Smooth muscle cell (in vitro differentiated cells): ENCODE data around the gene UBR1. TPM values are rescaled to one million over a fixed set of nuclear protein-coding genes. Genes with fewer than 3 reads are reported as not detected.

Experiments used
- DNase-seq: peaks from one replicate; lab custom pipeline; 2025; ENCODE audit not compliant: unreplicated experiment; lab: John Stamatoyannopoulos, UW
- H2AFZ ChIP-seq: fragments of 200-600 bp; sonication (generic); 2 replicates; pipeline ENCODE4 v1.6.0; 2016; ENCODE audit warnings: antibody characterized with exemption, low read depth, mild to moderate bottlenecking
- H3F3A ChIP-seq: fragments of 200-600 bp; sonication (generic); 2 replicates; pipeline ENCODE4 v1.6.0; 2017; ENCODE audit warnings: antibody characterized with exemption, low read depth
- H3K27ac ChIP-seq: fragments of 200-600 bp; sonication (generic); 2 replicates; pipeline ENCODE4 v1.5.1; 2016; ENCODE audit warnings: low read depth, mild to moderate bottlenecking
- H3K27me3 ChIP-seq: fragments of 200-600 bp; sonication (generic); 2 replicates; pipeline ENCODE4 v1.6.1; 2016; ENCODE audit warnings: low read depth, mild to moderate bottlenecking
- H3K36me3 ChIP-seq: fragments of 200-600 bp; sonication (generic); 2 replicates; pipeline ENCODE4 v1.5.1; 2016; ENCODE audit warnings: low read depth
- H3K4me1 ChIP-seq: fragments of 200-600 bp; sonication (generic); 2 replicates; pipeline ENCODE4 v1.5.1; 2016; ENCODE audit warnings: low read depth
- H3K4me2 ChIP-seq: fragments of 200-600 bp; sonication (generic); 2 replicates; pipeline ENCODE4 v1.6.0; 2016; ENCODE audit warnings: mild to moderate bottlenecking
- H3K4me3 ChIP-seq: fragments of 200-600 bp; sonication (generic); 2 replicates; pipeline ENCODE4 v1.5.1; 2016; ENCODE audit warnings: mild to moderate bottlenecking
- H3K79me2 ChIP-seq: fragments of 200-600 bp; sonication (generic); 2 replicates; pipeline ENCODE4 v1.6.0; 2016; ENCODE audit warnings: low read depth, mild to moderate bottlenecking
- H3K9ac ChIP-seq: fragments of 200-600 bp; sonication (generic); 2 replicates; pipeline ENCODE4 v1.6.0; 2016; ENCODE audit warnings: low read depth
- H3K9me3 ChIP-seq: fragments of 200-600 bp; sonication (generic); replicated peaks from 2 replicates; pipeline ENCODE4 v1.5.1; 2016; ENCODE audit warnings: low read depth
- H4K20me1 ChIP-seq: fragments of 200-600 bp; sonication (generic); 2 replicates; pipeline ENCODE4 v1.6.0; 2016; ENCODE audit warnings: low read depth
- WGBS: methylation state at CpG from one replicate; pipeline ENCODE4 v1.1.7; 2016; ENCODE audit warnings: low lambda C conversion rate; 5-methylcytosine and 5-hydroxymethylcytosine counted together
- polyA plus RNA-seq: library from polyadenylated mRNA; unstranded; fragments of >200 nt; fragmentation: Nextera tagmentation; extraction: Ambion mirVana; gene quantifications from 2 replicates; pipeline ENCODE4 v1.2.1, GENCODE V29; 2016
- total RNA-seq: library from RNA; depleted of rRNA; stranded (reverse); fragments of >200 nt; gene quantifications from 2 replicates; pipeline ENCODE4 v1.2.3, GENCODE V29; 2014
- TF ChIP-seq, protein P1 (sequence below): fragments of 200-600 bp; sonication (generic); IDR thresholded peaks from 2 replicates; pipeline ENCODE4 v1.5.1; 2017; ENCODE audit warnings: borderline replicate concordance, mild to moderate bottlenecking, antibody characterized with exemption; ENCODE audit not compliant: insufficient read depth, poor library complexity, severe bottlenecking

Gene UBR1
- total and polyA plus RNA-seq, 2 experiments from 2014 or later = 8.7 to 24.0 TPM

DNA sequence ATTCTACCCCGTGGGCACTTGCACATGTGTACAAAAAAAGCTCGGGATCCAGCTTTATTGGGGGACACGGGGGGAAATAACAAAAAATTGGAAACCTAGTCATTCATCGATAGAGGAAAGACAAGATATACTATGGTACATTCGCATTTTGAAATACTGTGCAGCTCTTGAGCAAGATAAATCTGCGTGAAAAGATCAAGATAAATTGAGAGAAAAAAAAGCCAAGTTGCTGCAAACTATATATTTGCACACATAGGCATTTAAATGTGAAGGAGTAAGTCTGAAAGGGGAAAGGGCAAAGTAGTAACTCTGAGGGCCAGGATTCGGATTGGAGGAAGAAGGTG is 620 bp upstream of the UBR1 start:
- H3K9ac ChIP-seq = peak overlapping the region; percentile 59
- DNase-seq = no peak
- peak overlapping the region; percentile 85 for H3K4me3 ChIP-seq
- WGBS = 52% methylated on average over 7 of the region's 7 CpGs
- no peaks in the 10 kb centered on the region for H3K36me3 ChIP-seq
- no peaks in the 10 kb centered on the region for H3F3A ChIP-seq
- TF ChIP-seq, protein P1, sequence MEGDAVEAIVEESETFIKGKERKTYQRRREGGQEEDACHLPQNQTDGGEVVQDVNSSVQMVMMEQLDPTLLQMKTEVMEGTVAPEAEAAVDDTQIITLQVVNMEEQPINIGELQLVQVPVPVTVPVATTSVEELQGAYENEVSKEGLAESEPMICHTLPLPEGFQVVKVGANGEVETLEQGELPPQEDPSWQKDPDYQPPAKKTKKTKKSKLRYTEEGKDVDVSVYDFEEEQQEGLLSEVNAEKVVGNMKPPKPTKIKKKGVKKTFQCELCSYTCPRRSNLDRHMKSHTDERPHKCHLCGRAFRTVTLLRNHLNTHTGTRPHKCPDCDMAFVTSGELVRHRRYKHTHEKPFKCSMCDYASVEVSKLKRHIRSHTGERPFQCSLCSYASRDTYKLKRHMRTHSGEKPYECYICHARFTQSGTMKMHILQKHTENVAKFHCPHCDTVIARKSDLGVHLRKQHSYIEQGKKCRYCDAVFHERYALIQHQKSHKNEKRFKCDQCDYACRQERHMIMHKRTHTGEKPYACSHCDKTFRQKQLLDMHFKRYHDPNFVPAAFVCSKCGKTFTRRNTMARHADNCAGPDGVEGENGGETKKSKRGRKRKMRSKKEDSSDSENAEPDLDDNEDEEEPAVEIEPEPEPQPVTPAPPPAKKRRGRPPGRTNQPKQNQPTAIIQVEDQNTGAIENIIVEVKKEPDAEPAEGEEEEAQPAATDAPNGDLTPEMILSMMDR = no peak
- H3K4me2 ChIP-seq = peak overlapping the region; percentile 92
- no peaks in the 10 kb centered on the region for H3K27me3 ChIP-seq
- peaks cover 38% of the 10 kb centered on the region for H3K79me2 ChIP-seq
- peak overlapping the region; percentile 86 for H2AFZ ChIP-seq
- peak overlapping the region; percentile 67 for H3K27ac ChIP-seq
- H3K9me3 ChIP-seq = no peaks in the 10 kb centered on the region
- peaks cover 22% of the 10 kb centered on the region for H4K20me1 ChIP-seq
- peaks cover 10% of the 10 kb centered on the region for H3K4me1 ChIP-seq

DNA sequence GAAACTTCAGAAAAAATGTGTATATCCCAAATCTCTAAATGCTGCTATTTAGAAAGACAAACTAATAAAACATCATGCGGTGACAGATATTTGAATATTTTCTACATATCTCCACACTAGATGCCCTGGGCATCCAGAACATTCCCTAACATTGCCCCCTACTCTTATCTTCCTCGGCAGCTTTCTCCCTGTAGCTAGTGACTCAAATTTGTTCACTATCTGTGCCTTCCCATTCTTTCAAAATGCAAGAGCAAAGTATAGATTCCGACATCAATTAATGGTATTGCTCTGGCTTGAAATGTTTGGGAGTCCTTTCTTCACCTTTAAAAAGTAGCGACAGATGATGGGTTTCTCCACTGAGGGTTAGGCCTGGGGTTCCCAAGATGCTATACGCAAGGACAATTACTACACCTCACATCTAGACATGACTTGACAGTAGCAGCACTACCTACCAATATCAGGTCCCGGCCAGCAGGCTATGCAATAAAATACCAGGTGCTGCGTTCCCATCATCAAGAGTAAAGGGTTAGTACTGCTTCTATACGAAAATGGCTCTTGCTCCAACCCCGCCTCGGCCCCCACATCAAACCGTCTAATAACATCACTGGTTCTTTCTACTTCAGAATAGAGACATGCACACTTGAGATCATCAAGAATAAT is 631 bp downstream of the UBR1 start:
- Histone ChIP-seq H4K20me1 (peaks cover 35% of the 10 kb centered on the region), H3K4me2 (peak overlapping the region; percentile 92), H3K4me1 (peaks cover 10% of the 10 kb centered on the region), H3K79me2 (peaks cover 38% of the 10 kb centered on the region), H3K27me3 (no peaks in the 10 kb centered on the region), H3K36me3 (no peaks in the 10 kb centered on the region), H3F3A (peaks cover 4% of the 10 kb centered on the region), H3K4me3 (peak overlapping the region; percentile 85), H3K27ac (peak overlapping the region; percentile 67), H3K9me3 (no peaks in the 10 kb centered on the region), H2AFZ (peak overlapping the region; percentile 86), H3K9ac (peak overlapping the region; percentile 59)
- DNase-seq = no peak
- TF ChIP-seq, protein P1 = no peak
- 15% methylated on average over 11 of the region's 11 CpGs for WGBS

DNA sequence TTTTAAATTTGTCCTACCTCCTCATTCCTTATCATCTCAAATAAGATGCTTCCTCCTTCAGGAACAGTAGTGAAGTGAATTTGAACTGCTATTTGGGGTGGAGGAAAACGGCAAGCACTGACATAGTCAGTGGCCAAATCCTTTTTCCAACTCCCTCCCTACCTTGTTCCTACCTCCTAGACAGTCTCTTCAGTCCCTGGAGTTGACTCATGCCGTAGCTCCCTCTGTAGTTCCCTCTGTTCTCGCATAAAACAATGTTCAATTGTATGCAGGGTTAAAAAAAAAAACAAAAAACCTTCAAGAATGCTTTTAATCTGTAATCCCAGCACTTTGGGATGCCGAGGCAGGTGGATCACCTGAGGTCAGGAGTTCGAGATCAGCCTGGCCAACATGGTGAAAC is 1.4 kb downstream of the UBR1 start:
- Histone ChIP-seq H3K79me2 (peaks cover 40% of the 10 kb centered on the region), H3K4me2 (peak overlapping the region; percentile 92), H4K20me1 (peaks cover 43% of the 10 kb centered on the region), H2AFZ (no peak overlapping the region), H3K36me3 (no peaks in the 10 kb centered on the region), H3K4me1 (peaks cover 10% of the 10 kb centered on the region), H3K27ac (peak overlapping the region; percentile 54), H3F3A (peaks cover 4% of the 10 kb centered on the region), H3K27me3 (no peaks in the 10 kb centered on the region), H3K4me3 (peak overlapping the region; percentile 85), H3K9me3 (no peaks in the 10 kb centered on the region), H3K9ac (no peak overlapping the region)
- TF ChIP-seq, protein P1 = no peak
- no peak for DNase-seq
- WGBS = 70% methylated on average over 5 of the region's 5 CpGs

DNA sequence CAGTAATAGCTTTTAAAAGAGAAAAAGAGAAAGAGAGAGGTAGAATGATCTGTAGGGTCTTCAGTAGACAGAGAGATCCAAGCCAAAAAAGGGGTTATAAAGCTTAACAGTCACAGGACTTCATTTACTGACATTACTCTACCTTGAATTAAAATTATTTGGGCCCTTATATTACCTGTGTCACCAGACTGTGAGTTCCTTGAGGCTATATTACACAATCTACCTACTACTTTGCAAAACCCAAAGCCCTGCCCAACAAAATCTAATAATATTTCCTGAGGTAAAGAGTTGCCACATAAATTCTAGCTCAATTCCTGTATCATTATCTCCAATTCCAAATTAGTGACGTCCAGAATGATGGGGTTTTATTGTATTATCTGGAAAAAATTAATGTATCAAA is 1.9 kb downstream of the UBR1 start:
- H3K4me3 ChIP-seq = no peak overlapping the region
- peaks cover 4% of the 10 kb centered on the region for H3F3A ChIP-seq
- H3K36me3 ChIP-seq = no peaks in the 10 kb centered on the region
- H4K20me1 ChIP-seq = peaks cover 48% of the 10 kb centered on the region
- peaks cover 10% of the 10 kb centered on the region for H3K4me1 ChIP-seq
- no peaks in the 10 kb centered on the region for H3K27me3 ChIP-seq
- DNase-seq = no peak
- H3K4me2 ChIP-seq = peak overlapping the region; percentile 92
- peak overlapping the region; percentile 54 for H3K27ac ChIP-seq
- peaks cover 45% of the 10 kb centered on the region for H3K79me2 ChIP-seq
- TF ChIP-seq, protein P1 = no peak
- H2AFZ ChIP-seq = no peak overlapping the region
- H3K9me3 ChIP-seq = no peaks in the 10 kb centered on the region
- WGBS = 88% methylated on average over 1 of the region's 1 CpG
- no peak overlapping the region for H3K9ac ChIP-seq
